H54 (cell line): Measurements from ENCODE around the gene THG1L.
A peak's percentile ranks its signal among the peaks of the same experiment; 100 is the strongest.
"Not testable (repeated sequence)": the region's sequence is repeated elsewhere in the genome, so short reads cannot be mapped to it uniquely, and the experiment has no call there.

Experiments
- DNase-seq: peaks from one replicate; pipeline ENCODE4 v3.0.0; 2011; ENCODE audit warnings: low spot score, mixed read lengths; ENCODE audit not compliant: insufficient read length
- FAIRE-seq: peaks from 3 replicates; lab custom pipeline; 2011; peaks lifted over from hg19 to GRCh38; lab: Jason Lieb, UNC
- POLR2A ChIP-seq: IDR thresholded peaks from 2 replicates; pipeline ENCODE4 v1.6.1; 2011; ENCODE audit warnings: low read depth, mild to moderate bottlenecking, low read length

Gene THG1L

DNA sequence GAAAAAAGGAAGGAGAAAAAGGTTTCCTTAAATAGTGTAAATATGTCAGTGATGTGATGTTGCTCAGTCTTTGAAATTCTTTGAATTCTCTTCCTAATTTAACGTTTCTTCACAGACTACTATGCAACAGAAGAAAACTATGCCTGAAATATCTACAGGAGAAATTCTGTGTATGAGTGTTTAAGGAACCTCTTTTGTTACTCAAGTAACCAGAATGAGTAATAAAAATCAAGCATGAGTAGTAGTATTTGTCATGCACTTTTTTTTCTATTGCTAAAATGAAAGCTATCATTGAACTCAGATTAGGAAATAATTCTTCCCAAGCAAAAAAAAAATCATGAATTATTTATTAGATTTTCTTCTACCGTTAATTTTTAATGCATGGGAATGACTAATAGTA is 20.3 kb upstream of the THG1L start:
- FAIRE-seq, result peak; percentile 86
- DNase-seq, result no peak

DNA sequence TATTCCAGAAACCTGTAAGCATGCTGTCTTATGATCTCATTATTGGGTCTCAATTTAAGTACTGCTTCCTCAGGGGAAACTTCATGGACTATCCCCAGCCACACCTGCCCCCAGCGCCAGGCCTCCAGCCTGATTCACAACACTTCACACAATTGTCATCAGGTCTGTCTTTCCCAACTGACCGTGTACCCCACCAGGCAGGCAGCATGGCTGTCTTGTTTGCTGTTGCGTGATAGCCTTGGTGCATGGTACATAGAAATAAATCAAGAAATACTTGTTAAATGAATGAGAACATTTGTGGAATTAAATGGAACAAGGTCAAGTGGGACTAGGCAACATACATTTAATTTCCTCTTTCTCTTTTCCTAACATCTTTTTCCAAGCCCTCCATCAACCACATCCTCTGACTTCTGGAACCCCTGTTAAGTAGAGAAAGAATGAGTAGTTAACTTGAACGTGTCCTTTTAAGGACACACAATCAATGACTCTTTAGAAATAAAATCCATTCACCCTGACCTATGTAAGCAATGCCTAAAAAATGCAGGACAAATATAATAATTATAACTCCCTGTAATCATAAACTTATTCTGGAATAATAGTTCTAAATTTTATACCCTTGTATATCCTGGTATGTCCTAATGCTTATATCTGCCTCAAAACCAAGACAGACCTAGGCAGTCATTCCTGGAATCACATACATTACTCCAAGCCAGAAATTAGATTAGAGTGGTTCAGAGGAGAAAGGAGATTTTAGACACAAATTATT is 17.2 kb upstream of the THG1L start:
- TF ChIP-seq POLR2A, result no peak
- no peak for DNase-seq

More for the DNA sequence above, 20.3 kb upstream of the THG1L start:
- no peak for TF ChIP-seq POLR2A

DNA sequence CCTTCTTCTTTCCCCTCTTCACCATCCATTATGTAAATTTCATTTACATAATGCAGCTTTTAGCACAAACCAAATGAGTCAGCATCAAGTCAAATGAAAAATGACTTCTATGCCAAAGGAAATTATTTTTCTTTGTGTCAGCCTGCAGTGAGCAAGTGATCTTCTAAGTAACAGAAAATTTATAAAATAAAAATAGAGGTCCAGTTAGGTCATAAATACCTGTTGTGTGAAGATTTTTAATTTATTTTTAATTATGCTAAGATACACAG is 16.7 kb upstream of the THG1L start:
- TF ChIP-seq POLR2A, result no peak
- FAIRE-seq, result no peak
- no peak for DNase-seq

More for the DNA sequence above, 17.2 kb upstream of the THG1L start:
- FAIRE-seq, result no peak

DNA sequence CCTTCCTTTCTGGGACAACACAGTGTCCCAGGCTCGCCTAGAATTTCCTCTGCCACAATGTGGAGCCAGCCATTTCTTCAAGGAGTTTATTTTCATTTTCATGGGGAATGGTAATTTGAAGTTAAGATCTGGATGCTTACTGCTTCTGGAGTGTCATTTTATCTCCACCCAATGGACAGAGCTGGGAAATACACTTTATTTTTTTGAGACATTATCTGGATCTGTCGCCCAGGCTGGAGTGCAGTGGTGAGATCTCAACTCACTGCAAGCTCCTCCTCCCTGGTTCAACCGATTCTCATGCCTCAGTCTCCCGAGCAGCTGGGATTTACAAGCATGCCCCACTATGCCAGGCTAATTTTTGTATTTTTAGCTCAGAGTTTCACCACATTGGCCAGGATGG is 12.7 kb upstream of the THG1L start:
- FAIRE-seq, result peak; percentile 64
- DNase-seq, result no peak
- no peak for TF ChIP-seq POLR2A

GRCh38 chr5:157719245-157719644 is 12.0 kb upstream of the THG1L start:
- no peak for DNase-seq
- FAIRE-seq, result no peak
- TF ChIP-seq POLR2A, result no peak

- DNase-seq (no peak), FAIRE-seq (no peak)
- no peak for TF ChIP-seq POLR2A
These were observed 10.1 kb upstream of the THG1L start for GRCh38 chr5:157721159-157721558.

GRCh38 chr5:157722895-157723294 is 8.3 kb upstream of the THG1L start:
- FAIRE-seq, DNase-seq: not testable (repeated sequence)

DNA sequence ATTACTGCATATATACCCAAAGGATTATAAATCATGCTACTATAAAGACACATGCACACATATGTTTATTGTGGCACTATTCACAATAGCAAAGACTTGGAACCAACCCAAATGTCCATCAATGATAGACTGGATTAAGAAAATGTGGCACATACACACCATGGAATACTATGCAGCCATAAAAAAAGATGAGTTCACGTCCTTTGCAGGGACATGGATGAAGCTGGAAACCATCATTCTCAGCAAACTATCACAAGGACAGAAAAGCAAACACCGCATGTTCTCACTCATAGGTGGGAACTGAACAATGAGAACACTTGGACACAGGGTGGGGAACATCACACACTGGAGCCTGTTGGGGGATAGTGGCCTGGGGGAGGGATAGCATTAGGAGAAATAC is 4.6 kb upstream of the THG1L start:
- FAIRE-seq, DNase-seq: not testable (repeated sequence)

- FAIRE-seq, DNase-seq: not testable (repeated sequence)
These were observed 3.4 kb upstream of the THG1L start for GRCh38 chr5:157727858-157728257.

- no peak for DNase-seq
- no peak for TF ChIP-seq POLR2A
- FAIRE-seq, result no peak
These were observed 1.4 kb upstream of the THG1L start for GRCh38 chr5:157729858-157730257.

DNA sequence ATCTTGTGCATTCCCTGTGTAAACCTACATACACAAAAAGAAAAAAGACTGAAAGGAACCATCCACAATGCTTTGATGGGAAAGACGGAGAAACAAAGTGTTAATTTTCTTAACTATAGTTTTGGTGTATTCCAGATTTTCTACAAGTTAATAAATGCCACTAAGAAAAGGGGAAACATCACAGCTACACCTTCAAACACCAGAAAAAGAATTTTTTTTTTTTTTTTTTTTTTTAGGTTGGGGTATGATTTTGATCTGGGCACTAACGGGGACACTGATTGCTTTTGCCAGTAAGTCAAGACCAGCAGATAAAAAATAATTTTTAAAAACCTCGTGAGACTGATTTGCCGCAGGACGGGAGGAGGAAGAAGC is 334 bp upstream of the THG1L start:
- DNase-seq, result no peak
- no peak for TF ChIP-seq POLR2A
- FAIRE-seq, result no peak

DNA sequence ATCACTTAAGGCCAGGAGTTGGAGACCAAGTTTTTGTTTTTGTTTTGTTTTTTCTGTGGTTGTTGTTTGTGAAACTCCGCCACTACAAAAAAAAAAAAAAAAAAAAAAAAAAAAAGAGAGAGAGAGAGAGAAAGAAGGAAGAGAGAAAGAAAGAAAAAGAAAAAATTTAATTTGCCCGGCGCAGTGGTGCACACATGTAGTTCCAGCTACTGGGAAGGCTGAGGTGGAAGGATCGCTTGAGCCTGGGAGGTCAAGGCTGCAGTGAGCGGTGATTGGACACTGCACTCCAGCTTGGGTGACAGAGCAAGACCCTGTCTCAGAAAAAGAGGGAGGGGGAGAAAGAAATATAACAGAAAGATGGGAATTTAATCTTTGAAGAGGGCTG is 902 bp downstream of the THG1L start:
- no peak for TF ChIP-seq POLR2A
- FAIRE-seq (no peak), DNase-seq (no peak)

DNA sequence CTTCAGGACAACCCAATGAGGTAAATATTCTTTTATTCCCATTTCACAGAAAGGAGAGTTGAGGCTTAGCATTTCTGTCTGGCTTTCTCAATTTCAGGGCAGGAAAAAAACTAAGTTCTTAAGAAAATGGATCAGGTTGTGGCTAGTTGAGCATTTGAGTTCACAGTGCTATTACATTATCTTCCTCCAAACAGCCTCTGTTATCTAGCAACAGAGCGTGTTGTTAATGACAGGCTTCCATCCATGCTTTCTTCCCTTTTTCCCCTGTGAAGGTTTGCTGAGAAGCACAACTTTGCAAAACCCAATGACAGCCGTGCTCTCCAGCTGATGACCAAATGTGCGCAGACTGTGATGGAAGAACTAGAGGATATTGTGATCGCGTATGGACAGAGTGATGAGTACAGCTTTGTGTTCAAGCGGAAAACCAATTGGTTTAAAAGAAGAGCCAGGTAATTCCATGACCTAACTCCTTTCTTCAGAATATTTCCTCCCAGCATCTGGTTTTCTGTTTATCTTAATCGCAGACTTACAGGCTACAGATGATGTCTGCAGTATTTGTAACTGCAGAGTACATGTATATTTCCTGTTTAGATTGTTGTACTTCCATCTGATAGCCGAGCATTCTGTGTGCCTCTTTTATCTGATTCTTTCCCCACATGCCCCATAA is 1.5 kb downstream of the THG1L start:
- no peak for TF ChIP-seq POLR2A
- FAIRE-seq, result no peak
- DNase-seq, result no peak

DNA sequence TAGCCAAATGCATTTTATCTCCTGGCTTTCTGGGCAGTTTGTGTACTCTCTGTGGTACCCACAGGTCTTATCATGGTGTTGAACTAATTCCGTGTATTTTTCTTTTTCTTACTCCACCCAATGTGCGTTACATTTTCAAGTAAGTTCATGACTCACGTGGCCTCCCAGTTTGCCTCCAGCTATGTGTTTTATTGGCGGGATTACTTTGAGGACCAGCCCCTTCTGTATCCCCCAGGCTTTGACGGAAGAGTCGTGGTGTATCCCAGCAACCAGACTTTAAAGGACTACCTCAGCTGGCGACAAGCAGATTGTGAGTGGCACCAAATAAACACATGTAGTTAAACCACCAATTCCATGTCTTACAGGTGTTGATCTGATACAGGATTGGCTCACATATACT is 3.2 kb downstream of the THG1L start:
- FAIRE-seq (no peak), DNase-seq (no peak)
- TF ChIP-seq POLR2A, result no peak

- DNase-seq, result no peak
- no peak for TF ChIP-seq POLR2A
- FAIRE-seq, result no peak
These were observed 4.8 kb downstream of the THG1L start for GRCh38 chr5:157735991-157736390.
